H9 (cell line): Measurements from ENCODE around the gene SKAP1. TPM values are rescaled to one million over a fixed set of nuclear protein-coding genes. Genes with fewer than 3 reads are reported as not detected.

Source experiments
- DNase-seq: peaks from one replicate; pipeline ENCODE4 v3.0.0-alpha.2; 2017
- H2AFZ ChIP-seq: one replicate; pipeline ENCODE4 v1.6.1; 2013; ENCODE audit warnings: mild to moderate bottlenecking, low read length, control low read depth, moderate library complexity
- H2AK5ac ChIP-seq: 2 replicates; pipeline ENCODE4 v1.6.1; 2013; ENCODE audit warnings: low read length, control low read depth, mixed read lengths; ENCODE audit not compliant: insufficient read length
- H2BK120ac ChIP-seq: one replicate; pipeline ENCODE4 v1.6.1; 2013; ENCODE audit warnings: low read depth, mild to moderate bottlenecking, low read length, control low read depth, inconsistent platforms; ENCODE audit not compliant: poor library complexity, severe bottlenecking
- H2BK12ac ChIP-seq: 2 replicates; pipeline ENCODE4 v1.6.1; 2013; ENCODE audit warnings: low read length, control low read depth, mixed read lengths, low read depth; ENCODE audit not compliant: insufficient read length
- H2BK15ac ChIP-seq: 2 replicates; pipeline ENCODE4 v1.6.1; 2013; ENCODE audit warnings: low read depth, low read length, control low read depth
- H2BK20ac ChIP-seq: one replicate; pipeline ENCODE4 v1.6.1; 2013; ENCODE audit warnings: low read depth, mild to moderate bottlenecking, low read length, control low read depth, inconsistent platforms; ENCODE audit not compliant: poor library complexity, severe bottlenecking
- H2BK5ac ChIP-seq: 2 replicates; pipeline ENCODE4 v1.6.1; 2013; ENCODE audit warnings: low read length, control low read depth, mixed read lengths; ENCODE audit not compliant: insufficient read length
- H3K14ac ChIP-seq: 2 replicates; pipeline ENCODE4 v1.6.1; 2013; ENCODE audit warnings: low read length, control low read depth; ENCODE audit not compliant: insufficient read depth
- H3K18ac ChIP-seq: 2 replicates; pipeline ENCODE4 v1.6.1; 2013; ENCODE audit warnings: low read depth, mild to moderate bottlenecking, mixed read lengths, low read length, control low read depth; ENCODE audit not compliant: insufficient read length
- H3K23ac ChIP-seq: 2 replicates; pipeline ENCODE4 v1.6.1; 2013; ENCODE audit warnings: low read length, control low read depth, mixed read lengths, low read depth; ENCODE audit not compliant: insufficient read length
- H3K23me2 ChIP-seq: 2 replicates; pipeline ENCODE4 v1.6.1; 2013; ENCODE audit warnings: low read depth, mild to moderate bottlenecking, mixed read lengths, low read length, control low read depth; ENCODE audit not compliant: insufficient read length, poor library complexity, severe bottlenecking
- H3K27ac ChIP-seq: 2 replicates; pipeline ENCODE4 v1.5.1; 2013; ENCODE audit warnings: low read length, control low read depth, mixed read lengths, low read depth; ENCODE audit not compliant: insufficient read length
- H3K27me3 ChIP-seq: 2 replicates; pipeline ENCODE4 v1.6.1; 2013; ENCODE audit warnings: low read length, control low read depth, inconsistent platforms; ENCODE audit not compliant: insufficient read depth
- H3K4ac ChIP-seq: 2 replicates; pipeline ENCODE4 v1.6.1; 2013; ENCODE audit warnings: low read depth, mild to moderate bottlenecking, control low read depth, inconsistent platforms, low read length, moderate library complexity
- H3K4me1 ChIP-seq: 2 replicates; pipeline ENCODE4 v1.6.1; 2013; ENCODE audit warnings: low read length, control low read depth, inconsistent platforms; ENCODE audit not compliant: insufficient read depth
- H3K4me2 ChIP-seq: 2 replicates; pipeline ENCODE4 v1.6.1; 2013; ENCODE audit warnings: low read length, control low read depth, mixed read lengths; ENCODE audit not compliant: insufficient read length, insufficient read depth
- H3K56ac ChIP-seq: 2 replicates; pipeline ENCODE4 v1.6.1; 2013; ENCODE audit warnings: low read depth, mild to moderate bottlenecking, mixed read lengths, low read length, control low read depth; ENCODE audit not compliant: insufficient read length
- H3K79me1 ChIP-seq: 2 replicates; pipeline ENCODE4 v1.6.1; 2013; ENCODE audit warnings: low read depth, mild to moderate bottlenecking, moderate library complexity, low read length, control low read depth, inconsistent platforms; ENCODE audit not compliant: insufficient read depth, poor library complexity, severe bottlenecking
- H3K79me2 ChIP-seq: 2 replicates; pipeline ENCODE4 v1.6.1; 2013; ENCODE audit warnings: low read length, control low read depth, inconsistent platforms; ENCODE audit not compliant: insufficient read depth
- H3K9ac ChIP-seq: 2 replicates; pipeline ENCODE4 v1.6.1; 2013; ENCODE audit warnings: low read length, control low read depth, mixed read lengths; ENCODE audit not compliant: insufficient read length; ENCODE audit errors: extremely low read depth
- H3K9me3 ChIP-seq: one replicate; pipeline ENCODE4 v1.6.1; 2013; ENCODE audit warnings: low read depth, low read length, inconsistent platforms; ENCODE audit not compliant: control insufficient read depth
- H3T11ph ChIP-seq: one replicate; pipeline ENCODE4 v1.6.1; 2013; ENCODE audit warnings: mild to moderate bottlenecking, low read length, control low read depth, inconsistent platforms
- H4K20me1 ChIP-seq: one replicate; pipeline ENCODE4 v1.6.1; 2013; ENCODE audit not compliant: control insufficient read depth, insufficient read length, insufficient read depth
- H4K5ac ChIP-seq: 2 replicates; pipeline ENCODE4 v1.6.1; 2013; ENCODE audit warnings: low read depth, mild to moderate bottlenecking, mixed read lengths, low read length, control low read depth; ENCODE audit not compliant: insufficient read length
- H4K8ac ChIP-seq: replicated peaks from 2 replicates; pipeline ENCODE4 v1.6.1; 2013; ENCODE audit warnings: low read length, control low read depth, mixed read lengths, low read depth; ENCODE audit not compliant: insufficient read length
- H4K91ac ChIP-seq: 2 replicates; pipeline ENCODE4 v1.6.1; 2013; ENCODE audit warnings: low read depth, mild to moderate bottlenecking, moderate library complexity, mixed read lengths, low read length, control low read depth; ENCODE audit not compliant: insufficient read length
- H3K27ac Mint-ChIP-seq, 3 experiments: 2 replicates in 2 of 3; 3 replicates in 1 of 3; pipeline ENCODE4 v1.8.0; 2020 to 2021; ENCODE audit warnings: mixed read lengths in 3 of 3, mild to moderate bottlenecking in 1 of 3, moderate library complexity in 1 of 3
- H3K27me3 Mint-ChIP-seq: 2 replicates; pipeline ENCODE4 v1.8.0; 2021; ENCODE audit warnings: low read depth, mild to moderate bottlenecking, moderate library complexity, mixed read lengths
- H3K36me3 Mint-ChIP-seq, 3 experiments: 2 replicates in 2 of 3; 3 replicates in 1 of 3; pipeline ENCODE4 v1.8.0; 2020 to 2021; ENCODE audit warnings: low read depth in 3 of 3, mixed read lengths in 3 of 3; ENCODE audit not compliant: insufficient read depth in 1 of 3
- H3K4me1 Mint-ChIP-seq, 2 experiments: 2 replicates each; pipeline ENCODE4 v1.8.0; 2020; ENCODE audit warnings: mixed read lengths in 2 of 2
- H3K4me3 Mint-ChIP-seq, 2 experiments: 2 replicates in 1 of 2; 3 replicates in 1 of 2; pipeline ENCODE4 v1.8.0; 2020 to 2021; ENCODE audit warnings: mild to moderate bottlenecking in 2 of 2, mixed read lengths in 2 of 2, moderate library complexity in 1 of 2
- H3K9me3 Mint-ChIP-seq, 2 experiments: 2 replicates in 1 of 2; 3 replicates in 1 of 2; pipeline ENCODE4 v1.8.0; 2020; ENCODE audit warnings: mild to moderate bottlenecking in 2 of 2, mixed read lengths in 2 of 2, moderate library complexity in 1 of 2
- WGBS: extraction: QIAGEN DNeasy Blood & Tissue Kit; methylation state at CpG from one replicate; pipeline ENCODE4 v1.1.7; 2013; ENCODE audit warnings: missing lambda C conversion rate, low lambda C conversion rate, mixed read lengths; ENCODE audit not compliant: insufficient read length; ENCODE audit errors: extremely low coverage; 5-methylcytosine and 5-hydroxymethylcytosine counted together
- total RNA-seq: library from RNA; stranded (reverse); gene quantifications from 2 replicates; pipeline ENCODE4 v1.2.1, GENCODE V29; 2021
- TF ChIP-seq, protein P1 (sequence below): fragments of 200-600 bp; sonication (generic); conservative IDR thresholded peaks from 3 replicates; pipeline ENCODE4 v1.8.0; 2021; ENCODE audit warnings: antibody characterized with exemption, mild to moderate bottlenecking

The SKAP1 gene
- total RNA-seq, 1 experiment from 2014 or later: not detected

- Histone ChIP-seq H3K23ac (no peak overlapping the region), H3K4me2 (no peak overlapping the region), H2BK15ac (no peak overlapping the region), H3K27me3 (no peaks in the 10 kb centered on the region; the same call in 1 of the 2 replicates), H3K27ac (no peak overlapping the region), H3K79me1 (no peaks in the 10 kb centered on the region), H2BK12ac (no peak overlapping the region), H3K18ac (no peak overlapping the region), H2BK5ac (no peak overlapping the region), H3K56ac (no peak overlapping the region), H3K9ac (no peak overlapping the region), H4K5ac (no peak overlapping the region), H3K4ac (no peak overlapping the region), H2AFZ (no peak overlapping the region), H3K9me3 (no peaks in the 10 kb centered on the region), H4K20me1 (no peaks in the 10 kb centered on the region), H3K4me1 (peaks cover 6% of the 10 kb centered on the region), H2BK20ac (no peak overlapping the region), H3K14ac (no peak overlapping the region), H2BK120ac (no peak overlapping the region), H3T11ph (no peak overlapping the region), H3K79me2 (no peaks in the 10 kb centered on the region), H4K8ac (no peak overlapping the region), H2AK5ac (no peak overlapping the region), H3K23me2 (no peaks in the 10 kb centered on the region), H4K91ac (no peak overlapping the region)
- H3K9me3 Mint-ChIP-seq: no peaks in the 10 kb centered on the region
- peaks cover 17 to 31% of the 10 kb centered on the region in 2 experiments for H3K4me1 Mint-ChIP-seq
- no peaks in the 10 kb centered on the region; the same call in 1 of the 2 replicates for H3K27me3 Mint-ChIP-seq
- H3K4me3 Mint-ChIP-seq: no peak overlapping the region; a peak in 1 of 5 replicates
- WGBS: 100% methylated on average over 1 of the region's 4 CpGs
- H3K27ac Mint-ChIP-seq: no peak overlapping the region
- no peaks in the 10 kb centered on the region for H3K36me3 Mint-ChIP-seq
- TF ChIP-seq, protein P1, sequence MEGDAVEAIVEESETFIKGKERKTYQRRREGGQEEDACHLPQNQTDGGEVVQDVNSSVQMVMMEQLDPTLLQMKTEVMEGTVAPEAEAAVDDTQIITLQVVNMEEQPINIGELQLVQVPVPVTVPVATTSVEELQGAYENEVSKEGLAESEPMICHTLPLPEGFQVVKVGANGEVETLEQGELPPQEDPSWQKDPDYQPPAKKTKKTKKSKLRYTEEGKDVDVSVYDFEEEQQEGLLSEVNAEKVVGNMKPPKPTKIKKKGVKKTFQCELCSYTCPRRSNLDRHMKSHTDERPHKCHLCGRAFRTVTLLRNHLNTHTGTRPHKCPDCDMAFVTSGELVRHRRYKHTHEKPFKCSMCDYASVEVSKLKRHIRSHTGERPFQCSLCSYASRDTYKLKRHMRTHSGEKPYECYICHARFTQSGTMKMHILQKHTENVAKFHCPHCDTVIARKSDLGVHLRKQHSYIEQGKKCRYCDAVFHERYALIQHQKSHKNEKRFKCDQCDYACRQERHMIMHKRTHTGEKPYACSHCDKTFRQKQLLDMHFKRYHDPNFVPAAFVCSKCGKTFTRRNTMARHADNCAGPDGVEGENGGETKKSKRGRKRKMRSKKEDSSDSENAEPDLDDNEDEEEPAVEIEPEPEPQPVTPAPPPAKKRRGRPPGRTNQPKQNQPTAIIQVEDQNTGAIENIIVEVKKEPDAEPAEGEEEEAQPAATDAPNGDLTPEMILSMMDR: no peak
- DNase-seq: no peak
These were observed 250.7 kb downstream of the SKAP1 start for GRCh38 chr17:48179071-48179945.
